Right lung (tissue), 5 donors: Measurements from ENCODE around the gene CRB2. TPM values are rescaled to one million over a fixed set of nuclear protein-coding genes. Genes with fewer than 3 reads are reported as not detected.

ENCODE experiments used
- DNase-seq, 2 donors: peaks; one replicate each; pipeline ENCODE4 v3.0.0-alpha.2; 2013
- polyA plus RNA-seq, 5 donors: library from polyadenylated mRNA; unstranded; fragments of 120-200 nt; gene quantifications; one replicate each; pipeline versions ENCODE4 v1.2.1 to v1.2.3, GENCODE V29; 2013; ENCODE audit warnings: inconsistent platforms in 1 of 5, low replicate concordance in 1 of 5; ENCODE audit not compliant: insufficient read length in 5 of 5, insufficient read depth in 1 of 5

CRB2 gene
- polyA plus RNA-seq, 5 donors, result 0.16 to 0.64 (median 0.31) TPM

GRCh38 chr9:123402981-123403509 is 47.0 kb downstream of the CRB2 start:
- DNase-seq, result no peak

GRCh38 chr9:123406016-123406415 is 50.0 kb downstream of the CRB2 start:
- DNase-seq, result no peak

DNA sequence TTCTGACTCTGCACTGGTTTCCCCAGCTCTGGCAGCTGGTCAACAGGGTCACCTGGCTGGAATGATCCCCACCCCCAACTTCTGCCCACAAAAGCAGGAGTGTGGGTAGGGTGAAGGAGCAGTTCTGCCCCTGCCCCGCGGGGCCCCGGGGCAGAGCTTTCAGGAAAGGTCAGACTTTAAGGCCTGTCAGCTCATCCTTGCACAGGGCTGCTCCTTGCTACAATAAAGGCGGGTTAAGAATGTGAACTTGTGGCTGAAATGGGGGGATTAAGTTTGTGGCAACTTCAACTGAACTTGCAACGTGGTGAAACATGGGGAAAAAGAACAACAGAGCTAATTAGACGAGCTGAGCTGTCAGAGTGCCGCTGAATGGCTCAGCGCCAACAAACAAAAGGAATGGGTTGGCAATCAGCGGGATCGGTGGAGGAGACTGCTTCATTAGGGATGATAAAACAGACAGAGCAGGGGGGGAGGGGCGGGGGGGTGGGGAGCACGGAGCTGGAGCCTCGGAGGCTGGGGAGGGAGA is 50.8 kb downstream of the CRB2 start:
- DNase-seq, result no peak

GRCh38 chr9:123407217-123407851 is 51.3 kb downstream of the CRB2 start:
- no peak for DNase-seq

DNA sequence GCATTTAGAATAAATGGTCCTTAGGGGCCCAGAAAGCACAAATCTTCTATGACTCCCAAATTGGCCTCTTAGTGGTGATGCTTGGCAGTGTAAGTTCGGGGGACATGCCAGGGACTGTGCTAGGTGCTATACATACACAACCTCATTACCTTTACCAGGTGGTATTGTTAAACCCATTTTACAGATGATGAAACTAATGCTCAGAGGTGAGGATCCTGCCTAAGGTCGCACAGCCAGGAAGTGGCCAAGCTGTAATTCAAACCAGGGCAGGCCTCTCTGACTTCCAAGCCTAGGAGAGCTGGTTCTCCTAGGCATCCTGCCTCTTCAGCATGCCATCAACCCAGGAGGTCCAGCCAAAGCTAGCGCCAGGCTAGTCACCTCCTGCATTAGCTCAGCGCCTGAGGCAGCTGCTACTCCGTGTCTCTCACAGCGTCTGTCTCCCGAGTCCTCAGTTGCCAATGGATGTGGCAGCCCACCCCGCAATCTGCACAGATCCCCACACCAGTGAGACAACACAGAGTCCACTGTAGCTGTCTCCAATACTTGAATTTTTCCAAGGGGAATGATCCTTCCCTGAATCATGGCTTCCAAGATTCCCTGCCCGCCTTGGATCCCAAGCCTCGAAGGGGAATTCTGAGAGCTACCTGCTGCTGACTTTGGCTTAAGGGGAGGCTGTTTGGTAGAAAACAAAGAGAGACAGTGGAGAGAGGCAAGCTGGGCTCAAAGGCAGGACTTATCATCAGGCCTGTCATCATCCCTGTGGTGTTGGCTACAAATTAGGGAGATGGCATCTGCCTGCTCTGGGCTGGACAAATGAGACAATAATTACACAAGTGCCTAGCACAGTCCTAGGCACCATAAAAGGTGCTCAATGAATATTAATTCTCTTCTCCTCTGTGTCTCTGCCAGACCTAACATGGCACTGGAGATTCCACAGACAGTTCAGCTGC is 52.6 kb downstream of the CRB2 start:
- no peak for DNase-seq

GRCh38 chr9:123410281-123410910 is 54.4 kb downstream of the CRB2 start:
- DNase-seq, result no peak

GRCh38 chr9:123411191-123411590 is 55.2 kb downstream of the CRB2 start:
- no peak for DNase-seq

DNA sequence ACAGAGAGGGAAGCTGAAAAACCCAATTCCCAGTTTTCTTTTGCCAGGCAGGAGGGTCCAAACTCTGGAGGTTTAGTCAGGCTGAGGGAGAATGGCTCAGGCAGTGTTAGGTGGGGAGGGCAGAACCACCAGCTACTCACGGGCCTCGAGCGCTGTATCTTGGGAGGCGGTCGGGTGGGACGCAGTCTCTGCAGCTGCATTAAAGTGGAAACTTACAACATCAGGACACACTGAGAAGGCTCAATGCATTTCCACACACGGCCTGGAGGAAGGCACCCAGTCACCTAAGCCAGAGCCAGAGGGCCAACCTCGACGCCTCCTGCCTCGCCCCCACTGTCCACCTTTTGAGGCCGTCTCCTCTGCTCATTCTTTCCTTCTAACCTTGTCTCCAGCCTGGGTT is 55.6 kb downstream of the CRB2 start:
- DNase-seq, result no peak

DNA sequence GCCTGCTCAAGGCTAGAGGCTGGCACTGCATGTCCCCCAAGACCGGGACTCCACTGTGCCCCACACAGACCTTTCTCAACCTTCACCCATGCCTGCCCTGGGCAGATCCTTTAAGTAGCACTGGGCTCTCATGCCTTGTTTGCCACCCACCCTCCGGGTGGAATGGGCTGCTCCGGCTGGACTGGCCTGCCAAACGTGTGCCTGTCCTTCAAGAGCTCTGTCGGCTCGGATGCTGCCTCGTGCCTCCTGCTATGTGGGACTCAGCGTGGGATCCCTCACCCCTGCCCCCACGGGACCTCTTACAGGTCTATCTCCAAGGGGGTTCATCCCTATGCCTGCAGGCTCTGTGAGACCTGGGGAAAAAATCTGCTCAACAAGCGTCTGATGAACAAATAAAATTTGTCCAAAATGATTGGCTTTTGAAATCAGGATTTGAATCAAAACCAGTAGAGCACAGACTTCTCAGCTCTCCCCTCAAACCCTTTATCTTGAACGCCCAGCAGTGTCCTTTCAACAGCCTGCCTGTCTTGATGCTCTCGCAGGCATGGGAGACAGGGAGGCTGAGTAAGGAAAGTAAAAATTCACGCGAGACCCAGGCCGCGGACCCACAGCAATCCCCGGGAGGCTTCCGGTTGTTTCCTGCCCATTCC is 56.3 kb downstream of the CRB2 start:
- DNase-seq, result no peak

GRCh38 chr9:123414204-123414603 is 58.2 kb downstream of the CRB2 start:
- no peak for DNase-seq

- DNase-seq, result no peak
These were observed 59.2 kb downstream of the CRB2 start for GRCh38 chr9:123414936-123415930.

GRCh38 chr9:123416176-123416575 is 60.2 kb downstream of the CRB2 start:
- no peak for DNase-seq

DNA sequence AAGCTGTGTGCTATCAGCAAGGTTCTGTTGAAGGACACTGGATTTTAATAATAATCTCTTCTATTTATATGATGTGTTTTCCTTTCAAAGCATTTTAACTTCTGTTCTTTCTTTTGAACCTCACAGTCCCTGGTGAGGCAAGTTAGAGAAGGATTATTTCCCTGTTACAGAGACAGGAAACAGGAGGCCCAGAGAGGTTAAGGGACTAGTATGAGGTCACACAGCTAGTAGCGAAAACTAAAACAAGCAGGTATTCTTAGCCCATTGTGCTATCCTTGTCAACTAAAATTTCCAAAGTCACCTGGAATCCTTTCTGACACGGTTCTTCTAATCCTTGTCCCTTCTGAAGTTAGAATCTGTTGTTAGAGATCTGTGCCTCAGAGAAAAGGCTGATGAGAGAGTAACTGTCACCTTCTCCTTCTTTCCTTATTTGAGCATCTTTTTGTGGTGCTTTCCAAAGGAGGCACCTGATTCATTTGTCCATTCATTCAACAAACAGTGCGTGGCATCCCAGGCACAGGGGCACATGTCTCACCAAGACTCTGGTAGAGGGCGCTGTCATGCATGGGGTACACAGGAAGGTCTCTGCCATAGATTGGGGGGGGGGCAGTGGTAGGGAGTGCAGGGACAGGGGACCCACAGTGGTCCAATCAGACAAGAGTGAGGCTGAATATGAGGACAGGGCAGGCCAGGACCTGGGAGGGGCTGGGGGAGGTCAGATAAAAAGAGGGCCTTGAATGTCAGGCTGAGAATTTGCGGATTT is 61.5 kb downstream of the CRB2 start:
- no peak for DNase-seq

GRCh38 chr9:123418052-123418430 is 62.0 kb downstream of the CRB2 start:
- DNase-seq, result no peak

DNA sequence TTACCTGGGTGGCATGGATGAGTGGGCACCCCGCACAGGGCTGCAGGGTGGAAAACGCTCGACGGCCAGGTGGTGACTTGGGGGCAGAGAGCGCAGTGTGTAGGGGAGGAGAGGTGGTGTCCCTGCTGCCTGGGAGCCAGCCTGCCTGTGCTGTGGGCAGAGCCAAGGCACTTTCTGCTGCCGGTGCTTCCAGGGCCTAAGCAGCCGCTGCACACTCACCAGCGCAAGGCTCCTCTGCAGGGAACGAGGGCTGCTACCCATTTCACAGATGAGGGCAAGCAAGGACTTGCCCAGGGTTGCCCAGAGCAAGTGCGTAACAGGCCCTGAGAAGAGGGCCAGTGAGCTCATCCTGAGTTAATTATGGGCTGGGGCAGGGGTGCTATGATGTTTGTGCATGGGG is 62.5 kb downstream of the CRB2 start:
- no peak for DNase-seq

GRCh38 chr9:123419091-123419490 is 63.1 kb downstream of the CRB2 start:
- no peak for DNase-seq

- no peak for DNase-seq
These were observed 64.0 kb downstream of the CRB2 start for GRCh38 chr9:123419721-123420591.

GRCh38 chr9:123420592-123421111 is 64.7 kb downstream of the CRB2 start:
- DNase-seq, result no peak
